ENCODE data around the gene EYS. TPM values are rescaled to one million over a fixed set of nuclear protein-coding genes. Genes with fewer than 3 reads are reported as not detected.

EYS gene
- total RNA-seq, 1 donor from 2014 or later = not detected

GRCh38 chr6:64644024-64644423 lies 1063.0 kb downstream of the EYS start:
- ATAC-seq = no peak
- intact Hi-C loops (cut with DNase I) = no loop called here
- no peak for DNase-seq (ENCODE audit: missing footprints)

GRCh38 chr6:64630901-64631300 lies 1076.1 kb downstream of the EYS start:
- ATAC-seq (no peak), DNase-seq (ENCODE audit: missing footprints) (no peak)
- intact Hi-C loops (cut with DNase I) = no loop called here

GRCh38 chr6:64622944-64623343 lies 1084.1 kb downstream of the EYS start:
- intact Hi-C loops (cut with DNase I) = no loop called here
- ATAC-seq (no peak), DNase-seq (ENCODE audit: missing footprints) (no peak)

GRCh38 chr6:64602993-64603392 lies 1104.0 kb downstream of the EYS start:
- ATAC-seq (no peak), DNase-seq (ENCODE audit: missing footprints) (no peak)
- intact Hi-C loops (cut with DNase I) = no loop called here

- no peak for DNase-seq (ENCODE audit: missing footprints)
Measured at GRCh38 chr6:64591676-64592036, 1115.4 kb downstream of the EYS start.

GRCh38 chr6:64590965-64591675 lies 1115.9 kb downstream of the EYS start:
- DNase-seq (ENCODE audit: missing footprints) (no peak), ATAC-seq (peak; percentile 87)
- intact Hi-C loops (cut with DNase I) = no loop called here

More at GRCh38 chr6:64591676-64592036, 1115.4 kb downstream of the EYS start:
- peak; percentile 87 for ATAC-seq
- intact Hi-C loops (cut with DNase I) = no loop called here

- intact Hi-C loops (cut with DNase I) = no loop called here
- ATAC-seq (no peak), DNase-seq (ENCODE audit: missing footprints) (no peak)
Measured at GRCh38 chr6:64589961-64590360, 1117.1 kb downstream of the EYS start.

- intact Hi-C loops (cut with DNase I) = no loop called here
- DNase-seq (ENCODE audit: missing footprints) = no peak
- no peak for ATAC-seq
Measured at GRCh38 chr6:64580346-64580745, 1126.7 kb downstream of the EYS start.

- intact Hi-C loops (cut with DNase I) = no loop called here
- ATAC-seq = no peak
- DNase-seq (ENCODE audit: missing footprints) = no peak
Measured at GRCh38 chr6:64553249-64553786, 1153.7 kb downstream of the EYS start.

GRCh38 chr6:64547594-64548268 lies 1159.3 kb downstream of the EYS start:
- DNase-seq (ENCODE audit: missing footprints) (no peak), ATAC-seq (no peak)
- intact Hi-C loops (cut with DNase I) = no loop called here

GRCh38 chr6:64539917-64540316 lies 1167.1 kb downstream of the EYS start:
- intact Hi-C loops (cut with DNase I) = no loop called here
- DNase-seq (ENCODE audit: missing footprints) = no peak
- ATAC-seq = no peak

GRCh38 chr6:64538722-64539121 lies 1168.3 kb downstream of the EYS start:
- no peak for DNase-seq (ENCODE audit: missing footprints)
- intact Hi-C loops (cut with DNase I) = no loop called here

GRCh38 chr6:64527899-64528298 lies 1179.1 kb downstream of the EYS start:
- DNase-seq (ENCODE audit: missing footprints) (no peak), ATAC-seq (no peak)
- intact Hi-C loops (cut with DNase I) = no loop called here

More at GRCh38 chr6:64538722-64539121, 1168.3 kb downstream of the EYS start:
- no peak for ATAC-seq

- intact Hi-C loops (cut with DNase I) = no loop called here
- DNase-seq (ENCODE audit: missing footprints) (no peak), ATAC-seq (no peak)
Measured at GRCh38 chr6:64522859-64523258, 1184.2 kb downstream of the EYS start.

- intact Hi-C loops (cut with DNase I) = no loop called here
- ATAC-seq (no peak), DNase-seq (ENCODE audit: missing footprints) (no peak)
Measured at GRCh38 chr6:64520050-64520449, 1187.0 kb downstream of the EYS start.

GRCh38 chr6:64516393-64516792 lies 1190.6 kb downstream of the EYS start:
- ATAC-seq = no peak
- intact Hi-C loops (cut with DNase I) = no loop called here
- no peak for DNase-seq (ENCODE audit: missing footprints)

- intact Hi-C loops (cut with DNase I) = no loop called here
- ATAC-seq (no peak), DNase-seq (ENCODE audit: missing footprints) (no peak)
Measured at GRCh38 chr6:64507661-64508060, 1199.4 kb downstream of the EYS start.

- DNase-seq (ENCODE audit: missing footprints) (no peak), ATAC-seq (no peak)
- intact Hi-C loops (cut with DNase I) = no loop called here
Measured at GRCh38 chr6:64505312-64505711, 1201.7 kb downstream of the EYS start.

- no peak for DNase-seq (ENCODE audit: missing footprints)
- intact Hi-C loops (cut with DNase I) = no loop called here
- no peak for ATAC-seq
Measured at GRCh38 chr6:64504503-64504902, 1202.5 kb downstream of the EYS start.

GRCh38 chr6:64502801-64503200 lies 1204.2 kb downstream of the EYS start:
- intact Hi-C loops (cut with DNase I) = no loop called here
- DNase-seq (ENCODE audit: missing footprints) (no peak), ATAC-seq (no peak)
